Ishikawa (cell line): ENCODE measurements around the gene RNF223.
A peak's percentile ranks its signal among the peaks of the same experiment; 100 is the strongest.

Source experiments
- CEBPB ChIP-seq: IDR thresholded peaks from 2 replicates; pipeline ENCODE4 v1.6.1; 2012
- CREB1 ChIP-seq: IDR thresholded peaks from 2 replicates; pipeline ENCODE4 v1.6.1; 2012; ENCODE audit warnings: low read depth
- EGR1 ChIP-seq: IDR thresholded peaks from 2 replicates; pipeline ENCODE4 v1.6.1; 2012
- EP300 ChIP-seq: IDR thresholded peaks from 2 replicates; pipeline ENCODE4 v1.6.1; 2012; ENCODE audit warnings: borderline replicate concordance
- FOXM1 ChIP-seq: IDR thresholded peaks from 2 replicates; pipeline ENCODE4 v1.6.1; 2012; ENCODE audit warnings: low read depth, borderline replicate concordance
- NFIC ChIP-seq: IDR thresholded peaks from 2 replicates; pipeline ENCODE4 v1.6.1; 2012
- RAD21 ChIP-seq: IDR thresholded peaks from 2 replicates; pipeline ENCODE4 v1.6.1; 2012; ENCODE audit warnings: low read depth
- TAF1 ChIP-seq: IDR thresholded peaks from 2 replicates; pipeline ENCODE4 v1.6.1; 2012; ENCODE audit warnings: low read depth, mild to moderate bottlenecking
- TCF12 ChIP-seq: IDR thresholded peaks from 2 replicates; pipeline ENCODE4 v1.6.1; 2012; ENCODE audit warnings: low read depth
- TEAD4 ChIP-seq: IDR thresholded peaks from 2 replicates; pipeline ENCODE4 v1.6.1; 2012
- YY1 ChIP-seq: IDR thresholded peaks from 2 replicates; pipeline ENCODE4 v1.6.1; 2012; ENCODE audit warnings: low read depth
- ZBTB7A ChIP-seq: IDR thresholded peaks from 2 replicates; pipeline ENCODE4 v1.6.1; 2012; ENCODE audit warnings: low read depth
- TF ChIP-seq, protein P1 (sequence below): IDR thresholded peaks from 2 replicates; pipeline ENCODE4 v1.6.1; 2012; ENCODE audit warnings: low read depth, mild to moderate bottlenecking
- TF ChIP-seq, protein P2 (sequence below): IDR thresholded peaks from 2 replicates; pipeline ENCODE4 v1.6.1; 2012
- TF ChIP-seq, protein P3 (sequence below): IDR thresholded peaks from 2 replicates; pipeline ENCODE4 v1.6.1; 2012

The RNF223 gene

DNA sequence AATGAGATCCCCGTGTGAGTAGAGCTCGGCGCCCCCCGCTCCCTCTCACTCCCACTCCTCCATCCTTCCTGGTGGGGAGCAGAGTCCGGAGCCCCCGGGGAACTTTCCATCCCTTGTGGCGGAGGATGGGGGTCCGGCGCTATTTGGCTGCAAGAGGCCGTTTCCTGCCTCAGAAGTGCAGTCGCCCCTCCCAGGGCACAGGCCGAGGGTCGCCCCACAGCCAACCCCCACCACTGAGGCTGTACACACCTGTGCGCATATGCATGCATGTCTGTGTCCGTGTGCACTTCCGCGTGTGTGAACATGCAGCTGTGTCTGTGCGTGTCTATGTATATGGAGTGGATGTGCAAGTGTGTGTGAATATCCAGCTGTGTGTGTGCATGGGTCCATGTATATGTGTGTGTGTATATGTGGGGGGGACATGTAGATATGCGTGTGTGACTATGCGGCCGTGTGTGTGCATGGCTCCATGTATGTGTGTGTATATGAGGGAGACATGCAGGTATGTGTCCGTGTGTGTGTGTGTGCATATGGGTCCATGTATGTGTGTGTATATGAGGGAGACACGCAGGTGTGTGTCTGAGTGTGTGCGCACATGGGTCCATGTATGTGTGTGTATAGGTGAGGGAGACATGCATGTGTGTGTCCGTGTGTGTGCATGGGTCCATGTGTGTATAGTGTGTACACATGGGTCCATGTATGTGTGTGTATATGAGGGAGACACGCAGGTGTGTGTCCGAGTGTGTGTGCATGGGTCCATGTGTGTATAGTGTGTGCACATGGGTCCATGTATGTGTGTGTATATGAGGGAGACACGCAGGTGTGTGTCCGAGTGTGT, 21.9 kb downstream of the RNF223 start:
- TF ChIP-seq TEAD4 = no peak
- no peak for TF ChIP-seq NFIC
- TF ChIP-seq, protein P1, sequence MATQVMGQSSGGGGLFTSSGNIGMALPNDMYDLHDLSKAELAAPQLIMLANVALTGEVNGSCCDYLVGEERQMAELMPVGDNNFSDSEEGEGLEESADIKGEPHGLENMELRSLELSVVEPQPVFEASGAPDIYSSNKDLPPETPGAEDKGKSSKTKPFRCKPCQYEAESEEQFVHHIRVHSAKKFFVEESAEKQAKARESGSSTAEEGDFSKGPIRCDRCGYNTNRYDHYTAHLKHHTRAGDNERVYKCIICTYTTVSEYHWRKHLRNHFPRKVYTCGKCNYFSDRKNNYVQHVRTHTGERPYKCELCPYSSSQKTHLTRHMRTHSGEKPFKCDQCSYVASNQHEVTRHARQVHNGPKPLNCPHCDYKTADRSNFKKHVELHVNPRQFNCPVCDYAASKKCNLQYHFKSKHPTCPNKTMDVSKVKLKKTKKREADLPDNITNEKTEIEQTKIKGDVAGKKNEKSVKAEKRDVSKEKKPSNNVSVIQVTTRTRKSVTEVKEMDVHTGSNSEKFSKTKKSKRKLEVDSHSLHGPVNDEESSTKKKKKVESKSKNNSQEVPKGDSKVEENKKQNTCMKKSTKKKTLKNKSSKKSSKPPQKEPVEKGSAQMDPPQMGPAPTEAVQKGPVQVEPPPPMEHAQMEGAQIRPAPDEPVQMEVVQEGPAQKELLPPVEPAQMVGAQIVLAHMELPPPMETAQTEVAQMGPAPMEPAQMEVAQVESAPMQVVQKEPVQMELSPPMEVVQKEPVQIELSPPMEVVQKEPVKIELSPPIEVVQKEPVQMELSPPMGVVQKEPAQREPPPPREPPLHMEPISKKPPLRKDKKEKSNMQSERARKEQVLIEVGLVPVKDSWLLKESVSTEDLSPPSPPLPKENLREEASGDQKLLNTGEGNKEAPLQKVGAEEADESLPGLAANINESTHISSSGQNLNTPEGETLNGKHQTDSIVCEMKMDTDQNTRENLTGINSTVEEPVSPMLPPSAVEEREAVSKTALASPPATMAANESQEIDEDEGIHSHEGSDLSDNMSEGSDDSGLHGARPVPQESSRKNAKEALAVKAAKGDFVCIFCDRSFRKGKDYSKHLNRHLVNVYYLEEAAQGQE = no peak
- no peak for TF ChIP-seq TCF12
- no peak for TF ChIP-seq FOXM1
- no peak for TF ChIP-seq ZBTB7A
- TF ChIP-seq RAD21 = no peak
- no peak for TF ChIP-seq EGR1
- TF ChIP-seq CEBPB = no peak
- TF ChIP-seq EP300 = no peak
- TF ChIP-seq, protein P2, sequence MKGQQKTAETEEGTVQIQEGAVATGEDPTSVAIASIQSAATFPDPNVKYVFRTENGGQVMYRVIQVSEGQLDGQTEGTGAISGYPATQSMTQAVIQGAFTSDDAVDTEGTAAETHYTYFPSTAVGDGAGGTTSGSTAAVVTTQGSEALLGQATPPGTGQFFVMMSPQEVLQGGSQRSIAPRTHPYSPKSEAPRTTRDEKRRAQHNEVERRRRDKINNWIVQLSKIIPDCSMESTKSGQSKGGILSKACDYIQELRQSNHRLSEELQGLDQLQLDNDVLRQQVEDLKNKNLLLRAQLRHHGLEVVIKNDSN = no peak
- TF ChIP-seq, protein P3, sequence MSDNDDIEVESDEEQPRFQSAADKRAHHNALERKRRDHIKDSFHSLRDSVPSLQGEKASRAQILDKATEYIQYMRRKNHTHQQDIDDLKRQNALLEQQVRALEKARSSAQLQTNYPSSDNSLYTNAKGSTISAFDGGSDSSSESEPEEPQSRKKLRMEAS = no peak
- TF ChIP-seq TAF1 = no peak
- TF ChIP-seq CREB1 = no peak
- no peak for TF ChIP-seq YY1

DNA sequence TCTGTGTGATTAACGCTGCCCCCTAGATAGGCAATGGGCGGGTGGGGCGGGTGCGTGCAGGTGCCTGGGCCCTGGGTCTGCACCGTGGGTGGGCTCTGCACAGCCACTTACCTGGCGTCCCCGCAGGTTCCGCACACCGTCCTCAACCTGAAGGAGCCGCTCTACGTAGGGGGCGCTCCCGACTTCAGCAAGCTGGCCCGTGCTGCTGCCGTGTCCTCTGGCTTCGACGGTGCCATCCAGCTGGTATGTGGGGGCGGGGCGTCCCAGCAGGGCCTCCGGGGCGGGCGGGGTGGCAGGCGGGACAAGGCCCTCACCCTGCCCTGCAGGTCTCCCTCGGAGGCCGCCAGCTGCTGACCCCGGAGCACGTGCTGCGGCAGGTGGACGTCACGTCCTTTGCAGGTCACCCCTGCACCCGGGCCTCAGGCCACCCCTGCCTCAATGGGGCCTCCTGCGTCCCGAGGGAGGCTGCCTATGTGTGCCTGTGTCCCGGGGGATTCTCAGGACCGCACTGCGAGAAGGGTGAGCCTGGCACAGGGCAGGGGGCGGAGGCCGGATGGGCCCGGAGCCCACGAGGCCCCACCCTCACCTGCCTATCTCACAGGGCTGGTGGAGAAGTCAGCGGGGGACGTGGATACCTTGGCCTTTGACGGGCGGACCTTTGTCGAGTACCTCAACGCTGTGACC, 22.8 kb downstream of the RNF223 start:
- peak; percentile 13; the same call in 1 of the 2 replicates for TF ChIP-seq RAD21
- no peak; the same call in none of the 2 replicates for TF ChIP-seq ZBTB7A
- TF ChIP-seq TEAD4 = peak; percentile 51

DNA sequence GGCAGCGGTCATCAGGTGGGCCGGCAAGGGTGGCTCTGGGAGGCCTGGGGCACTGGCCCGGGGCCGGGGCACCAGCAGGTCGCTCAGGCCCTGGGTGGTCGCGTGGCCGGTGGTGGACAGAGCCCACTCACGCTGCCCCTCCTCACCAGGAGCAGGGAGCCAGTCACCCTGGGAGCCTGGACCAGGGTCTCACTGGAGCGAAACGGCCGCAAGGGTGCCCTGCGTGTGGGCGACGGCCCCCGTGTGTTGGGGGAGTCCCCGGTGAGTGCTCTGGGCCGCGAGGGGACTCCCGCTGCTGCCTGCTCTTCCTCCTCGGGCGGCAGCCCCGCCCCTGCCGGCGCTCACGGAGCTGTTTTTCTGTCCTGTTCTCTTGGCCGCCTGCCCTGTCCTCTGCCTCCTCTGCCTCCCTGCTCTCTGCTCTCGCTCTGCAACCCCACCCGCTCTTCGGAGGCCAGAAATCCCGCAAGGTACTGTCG, 23.5 kb downstream of the RNF223 start:
- TF ChIP-seq EGR1 (no peak), CEBPB (no peak), NFIC (peak; percentile 63; the same call in 1 of the 2 replicates), ZBTB7A (0 out of 2 replicates have a peak, but pooled peaks have one; percentile 35), FOXM1 (no peak), YY1 (no peak)

DNA sequence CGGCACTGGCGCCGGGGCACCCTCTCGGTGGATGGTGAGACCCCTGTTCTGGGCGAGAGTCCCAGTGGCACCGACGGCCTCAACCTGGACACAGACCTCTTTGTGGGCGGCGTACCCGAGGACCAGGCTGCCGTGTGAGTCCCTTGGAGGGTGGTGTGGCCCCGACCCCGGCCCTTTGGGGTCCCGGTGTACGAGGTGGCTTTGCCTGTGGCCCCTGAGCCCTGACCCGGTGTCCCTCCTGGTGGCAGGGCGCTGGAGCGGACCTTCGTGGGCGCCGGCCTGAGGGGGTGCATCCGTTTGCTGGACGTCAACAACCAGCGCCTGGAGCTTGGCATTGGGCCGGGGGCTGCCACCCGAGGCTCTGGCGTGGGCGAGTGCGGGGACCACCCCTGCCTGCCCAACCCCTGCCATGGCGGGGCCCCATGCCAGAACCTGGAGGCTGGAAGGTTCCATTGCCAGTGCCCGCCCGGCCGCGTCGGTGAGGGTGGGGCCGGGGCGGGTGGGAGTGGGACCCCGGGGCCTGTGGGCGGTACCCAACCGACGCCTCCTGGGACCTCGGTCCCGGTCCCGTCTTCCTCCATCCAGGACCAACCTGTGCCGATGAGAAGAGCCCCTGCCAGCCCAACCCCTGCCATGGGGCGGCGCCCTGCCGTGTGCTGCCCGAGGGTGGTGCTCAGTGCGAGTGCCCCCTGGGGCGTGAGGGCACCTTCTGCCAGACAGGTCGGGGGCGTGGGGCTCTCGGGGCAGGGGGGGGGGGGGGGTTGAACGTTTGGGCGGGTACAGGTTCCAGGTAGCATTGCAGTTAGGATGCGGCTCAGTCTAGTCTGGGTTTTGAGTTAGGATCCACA, 24.6 kb downstream of the RNF223 start:
- no peak for TF ChIP-seq NFIC
- 0 out of 2 replicates have a peak, but pooled peaks have one; percentile 3 for TF ChIP-seq TAF1

DNA sequence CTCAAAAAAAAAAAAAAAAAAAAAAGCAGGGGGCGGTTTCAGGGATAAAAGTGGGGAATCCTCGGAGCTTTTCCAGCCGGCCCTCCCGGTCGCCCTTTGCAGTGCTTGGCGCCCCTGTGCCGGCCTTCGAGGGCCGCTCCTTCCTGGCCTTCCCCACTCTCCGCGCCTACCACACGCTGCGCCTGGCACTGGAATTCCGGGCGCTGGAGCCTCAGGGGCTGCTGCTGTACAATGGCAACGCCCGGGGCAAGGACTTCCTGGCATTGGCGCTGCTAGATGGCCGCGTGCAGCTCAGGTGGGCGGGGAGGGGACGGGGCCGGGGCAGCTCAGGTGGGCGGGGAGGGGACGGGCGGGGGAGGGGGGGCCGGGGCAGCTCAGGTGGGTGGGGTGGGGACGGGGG, 25.3 kb downstream of the RNF223 start:
- TF ChIP-seq NFIC (peak; percentile 63), TCF12 (peak; percentile 55; the same call in 1 of the 2 replicates), FOXM1 (no peak), YY1 (peak; percentile 53; the same call in 1 of the 2 replicates), CEBPB (no peak), CREB1 (no peak), ZBTB7A (no peak), TEAD4 (peak; percentile 84), EGR1 (no peak), EP300 (peak; percentile 38; the same call in 1 of the 2 replicates), RAD21 (0 out of 2 replicates have a peak, but pooled peaks have one; percentile 4), TAF1 (no peak)
- TF ChIP-seq, protein P1 = no peak
- TF ChIP-seq, protein P3 = peak; percentile 89
- TF ChIP-seq, protein P2 = no peak
